ENCODE measurements around the gene SLC37A4.

GRCh38 chr11:118988280-118988679, 42.4 kb downstream of the SLC37A4 start:
- TF ChIP-seq CTCF (IDR thresholded peaks at IDR 0.05; ENCODE audit: low read length) (no peak), EZH2phosphoT487 (IDR thresholded peaks at IDR 0.05; ENCODE audit: low read length) (no peak), EZH2 (optimal IDR thresholded peaks at IDR 0.05; ENCODE audit: low read depth, low read length) (no peak)

Measured in MM.1S (cell line).